ENCODE measurements around the gene LGI2.
"Not testable (repeated sequence)": the region's sequence is repeated elsewhere in the genome, so short reads cannot be mapped to it uniquely, and the experiment has no call there.

The LGI2 gene

GRCh38 chr4:25050370-25051078 is 19.8 kb upstream of the LGI2 start:
- DNase-seq (ENCODE audit: extremely low read depth in 1 of 2, low read depth in 1 of 2) = no peak

GRCh38 chr4:25043548-25043947 is 12.8 kb upstream of the LGI2 start:
- DNase-seq (ENCODE audit: extremely low read depth in 1 of 2, low read depth in 1 of 2) = no peak

DNA sequence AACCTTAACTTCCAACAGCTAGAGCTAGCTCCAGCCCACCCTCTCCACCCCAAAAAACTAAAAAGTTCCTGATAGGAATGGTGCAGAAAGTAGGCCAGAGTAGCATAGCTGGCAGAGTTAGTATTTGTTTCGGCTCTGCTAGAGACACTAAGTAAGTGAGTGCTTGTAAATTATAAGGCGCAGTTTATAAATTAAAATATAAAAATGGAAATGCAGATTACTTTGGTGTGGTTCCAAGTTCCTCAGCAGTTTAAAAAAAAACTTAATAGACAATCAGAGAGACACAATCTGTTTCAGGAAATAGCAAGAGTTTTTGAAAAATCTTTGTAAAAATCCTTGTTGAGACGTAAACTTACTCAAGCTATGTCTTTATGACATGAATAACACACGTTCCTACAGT is 2.8 kb upstream of the LGI2 start:
- DNase-seq (ENCODE audit: extremely low read depth in 1 of 2, low read depth in 1 of 2) = no peak

GRCh38 chr4:25032126-25032525 is 1.4 kb upstream of the LGI2 start:
- no peak for DNase-seq (ENCODE audit: extremely low read depth in 1 of 2, low read depth in 1 of 2)

DNA sequence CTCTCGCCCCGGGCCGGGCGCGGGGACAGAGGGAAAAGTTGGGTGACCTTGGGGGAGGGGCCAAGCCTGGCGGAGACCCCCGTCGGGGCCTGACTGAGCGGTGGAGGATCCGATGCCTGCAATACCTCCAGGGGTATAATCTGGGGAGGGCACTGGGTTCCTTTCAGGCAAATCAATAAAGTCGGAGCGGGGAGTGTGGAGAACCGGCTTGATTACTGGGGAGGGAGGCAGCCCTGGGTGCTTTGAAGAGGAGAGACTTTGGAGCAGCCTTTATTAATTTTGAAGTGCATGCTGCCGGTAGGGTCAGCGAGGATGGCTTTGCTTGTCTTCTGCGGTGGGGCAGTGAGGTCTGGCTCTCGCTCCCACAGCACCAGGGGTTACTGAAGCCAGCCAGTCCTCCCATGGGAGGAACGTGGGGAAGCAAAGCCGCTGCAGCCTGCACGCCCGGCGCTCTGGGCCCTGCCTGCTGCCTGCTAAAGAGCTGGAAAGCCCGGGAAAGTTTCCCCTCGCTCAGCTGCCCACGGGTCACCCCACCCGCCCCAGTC is 403 bp upstream of the LGI2 start:
- DNase-seq (ENCODE audit: extremely low read depth in 1 of 2, low read depth in 1 of 2) = no peak

DNA sequence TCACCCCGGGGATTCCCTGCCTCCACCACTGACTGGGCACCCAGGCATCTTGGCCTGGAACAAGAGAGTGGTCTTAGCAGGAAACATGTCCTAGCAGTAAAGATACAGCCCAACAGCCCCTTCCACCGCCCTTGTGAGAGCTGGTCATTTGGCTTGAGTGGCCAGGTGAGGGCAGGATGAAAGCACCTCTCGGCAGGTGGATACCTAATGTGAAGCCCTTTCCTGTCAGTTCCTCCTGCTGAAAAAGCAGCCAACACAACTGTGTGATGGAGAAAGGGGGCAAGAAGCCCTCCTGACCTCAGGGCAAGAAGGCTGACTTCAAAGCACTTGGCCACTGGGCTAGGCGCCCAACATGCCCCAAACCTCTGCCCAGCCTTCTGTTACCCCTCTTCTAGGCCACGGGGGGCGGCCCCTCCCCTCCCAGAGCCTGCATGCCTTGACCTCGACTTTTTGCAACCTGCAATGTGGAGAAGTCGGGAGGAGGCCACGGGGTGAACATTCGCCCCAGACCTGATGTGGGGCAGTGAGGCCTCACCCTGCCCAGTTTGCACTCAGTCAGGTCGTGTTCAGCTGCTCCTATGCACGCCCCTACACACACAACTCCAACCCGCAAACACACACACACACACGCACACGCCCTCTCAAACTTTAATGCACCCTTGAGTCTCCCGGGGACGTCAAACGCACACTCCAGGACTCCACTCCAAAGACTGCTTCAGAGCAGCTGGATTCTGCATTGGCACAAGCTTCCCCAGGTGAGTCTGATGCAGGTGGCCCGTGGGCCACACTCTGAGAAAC is 1.1 kb downstream of the LGI2 start:
- no peak for DNase-seq (ENCODE audit: extremely low read depth in 1 of 2, low read depth in 1 of 2)

DNA sequence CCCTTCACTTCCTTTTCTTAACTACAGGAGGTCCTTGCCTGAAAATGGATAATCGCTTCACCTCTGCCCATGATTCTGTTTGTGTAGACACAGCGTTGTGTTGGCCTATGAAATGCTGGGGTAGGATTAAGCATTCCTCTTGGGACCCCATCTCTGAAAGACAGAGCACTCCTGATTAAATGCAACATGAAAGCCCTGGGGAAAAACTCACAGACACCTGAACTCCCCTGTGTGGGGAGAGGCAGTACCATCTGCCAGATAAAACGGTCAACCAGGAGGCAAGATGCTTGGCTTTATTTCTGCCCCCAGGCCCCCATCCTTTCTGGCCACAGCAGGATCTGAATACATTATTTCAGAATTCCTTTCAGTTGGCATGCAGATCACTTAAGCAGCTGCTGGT is 1.9 kb downstream of the LGI2 start:
- DNase-seq (ENCODE audit: extremely low read depth in 1 of 2, low read depth in 1 of 2) = no peak

DNA sequence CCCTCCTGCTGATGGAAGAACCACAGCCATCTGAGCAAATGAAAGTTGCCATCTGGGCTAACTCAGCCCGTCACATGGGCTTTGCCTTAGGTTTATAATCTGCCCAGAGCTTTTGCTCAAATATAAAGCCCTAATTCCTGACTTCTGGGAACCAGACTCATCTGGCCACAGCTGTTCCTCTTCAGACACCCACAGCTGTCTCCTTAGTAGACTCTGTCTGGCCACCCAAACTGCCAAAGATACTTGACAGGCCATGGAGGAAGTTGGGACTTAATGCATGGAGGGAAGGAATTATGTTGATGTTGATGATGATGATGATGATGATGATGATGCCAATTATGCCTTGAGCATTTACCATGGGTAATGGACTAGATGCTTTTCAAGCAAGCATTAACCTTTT is 8.0 kb downstream of the LGI2 start:
- DNase-seq (ENCODE audit: extremely low read depth in 1 of 2, low read depth in 1 of 2) = no peak

DNA sequence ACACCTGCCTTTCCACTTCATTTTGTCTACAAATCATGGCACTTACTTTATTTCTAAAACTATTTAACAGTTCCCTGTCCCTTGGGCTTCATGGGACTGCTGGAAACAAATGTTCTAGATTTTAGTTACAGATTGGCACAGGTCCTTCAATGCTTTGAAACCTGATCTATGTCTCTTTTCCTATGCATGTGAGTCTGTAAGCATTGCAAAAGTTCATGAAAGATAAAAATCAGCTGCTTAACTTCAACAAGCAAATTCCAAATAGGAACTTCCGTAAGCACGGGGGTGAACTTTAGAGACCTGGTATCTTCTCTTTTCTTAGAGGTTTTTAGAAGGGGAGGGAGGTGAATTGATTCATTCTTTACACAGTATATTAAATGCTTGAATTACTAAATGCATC is 9.5 kb downstream of the LGI2 start:
- DNase-seq (ENCODE audit: extremely low read depth in 1 of 2, low read depth in 1 of 2) = no peak

DNA sequence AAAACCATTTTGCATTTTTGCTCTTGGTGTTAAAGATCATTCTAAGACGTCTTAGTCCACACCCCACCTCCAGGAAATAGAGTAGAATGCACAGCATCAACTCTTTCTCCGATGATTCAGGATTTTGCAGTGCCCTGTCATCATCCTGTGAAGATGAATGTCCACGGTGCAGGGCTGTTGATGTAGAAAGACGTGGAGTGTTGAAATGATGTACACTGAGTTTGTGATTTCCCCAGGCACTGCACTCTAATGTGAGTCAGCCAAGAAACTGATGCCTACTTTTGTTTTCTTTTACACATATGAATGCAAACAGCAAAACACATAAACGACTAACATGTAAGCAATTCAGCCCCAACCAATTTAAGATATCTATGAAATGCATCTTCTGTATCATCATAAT is 10.5 kb downstream of the LGI2 start:
- DNase-seq (ENCODE audit: extremely low read depth in 1 of 2, low read depth in 1 of 2) = no peak

DNA sequence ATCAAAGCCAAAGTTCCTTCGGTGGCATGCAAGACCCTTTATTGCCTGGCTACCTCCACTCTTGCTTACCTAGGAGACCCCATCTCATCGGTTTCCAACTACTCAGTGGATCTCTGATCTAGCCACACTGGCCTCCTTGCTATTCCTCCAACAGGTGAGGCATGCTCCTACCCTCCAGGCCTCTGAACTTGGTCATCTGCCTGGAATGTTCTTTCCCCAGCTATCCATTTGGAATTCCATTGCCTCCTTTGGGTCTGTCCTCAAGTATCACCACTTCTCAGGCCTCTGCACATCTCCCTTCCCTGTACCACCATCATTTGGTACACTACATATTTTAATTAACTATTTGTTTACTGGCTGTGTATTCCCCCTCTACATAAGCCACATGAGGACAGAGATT is 11.2 kb downstream of the LGI2 start:
- DNase-seq (ENCODE audit: extremely low read depth in 1 of 2, low read depth in 1 of 2) = no peak

DNA sequence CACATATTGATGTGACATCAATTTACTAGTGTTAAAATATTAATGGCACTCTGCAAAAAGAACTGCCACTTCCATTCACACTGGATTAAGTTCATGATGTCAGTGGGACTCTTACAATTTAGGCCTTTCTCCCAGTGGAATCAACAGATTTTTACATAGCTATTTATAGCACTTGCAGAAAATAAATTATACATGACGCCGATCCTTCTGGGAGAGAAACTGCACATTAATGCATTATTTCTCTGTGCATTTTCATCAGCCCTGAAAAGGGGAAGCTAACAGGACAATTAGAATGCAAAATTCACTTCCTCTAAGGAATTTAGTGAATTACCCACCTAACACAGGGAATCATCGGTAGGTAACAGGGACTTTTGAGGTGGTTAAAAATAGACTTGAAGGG is 15.7 kb downstream of the LGI2 start:
- no peak for DNase-seq (ENCODE audit: extremely low read depth in 1 of 2, low read depth in 1 of 2)

DNA sequence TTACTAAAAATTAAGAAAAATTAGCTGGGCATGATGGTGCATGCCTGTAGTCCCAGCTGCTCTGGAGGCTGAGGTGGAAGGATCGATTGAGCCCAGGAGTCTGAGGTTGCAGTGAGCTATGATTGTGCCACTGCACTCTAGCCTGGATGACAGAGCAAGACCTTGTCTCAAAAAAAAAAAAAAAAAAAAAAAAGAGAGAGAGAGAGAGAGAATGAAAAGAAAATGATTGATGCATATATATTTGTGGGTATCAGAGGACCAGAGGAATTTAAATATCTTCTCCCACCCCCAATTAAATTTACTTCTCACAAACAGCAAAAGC is 16.1 kb downstream of the LGI2 start:
- not testable (repeated sequence) for DNase-seq (ENCODE audit: extremely low read depth in 1 of 2, low read depth in 1 of 2)

DNA sequence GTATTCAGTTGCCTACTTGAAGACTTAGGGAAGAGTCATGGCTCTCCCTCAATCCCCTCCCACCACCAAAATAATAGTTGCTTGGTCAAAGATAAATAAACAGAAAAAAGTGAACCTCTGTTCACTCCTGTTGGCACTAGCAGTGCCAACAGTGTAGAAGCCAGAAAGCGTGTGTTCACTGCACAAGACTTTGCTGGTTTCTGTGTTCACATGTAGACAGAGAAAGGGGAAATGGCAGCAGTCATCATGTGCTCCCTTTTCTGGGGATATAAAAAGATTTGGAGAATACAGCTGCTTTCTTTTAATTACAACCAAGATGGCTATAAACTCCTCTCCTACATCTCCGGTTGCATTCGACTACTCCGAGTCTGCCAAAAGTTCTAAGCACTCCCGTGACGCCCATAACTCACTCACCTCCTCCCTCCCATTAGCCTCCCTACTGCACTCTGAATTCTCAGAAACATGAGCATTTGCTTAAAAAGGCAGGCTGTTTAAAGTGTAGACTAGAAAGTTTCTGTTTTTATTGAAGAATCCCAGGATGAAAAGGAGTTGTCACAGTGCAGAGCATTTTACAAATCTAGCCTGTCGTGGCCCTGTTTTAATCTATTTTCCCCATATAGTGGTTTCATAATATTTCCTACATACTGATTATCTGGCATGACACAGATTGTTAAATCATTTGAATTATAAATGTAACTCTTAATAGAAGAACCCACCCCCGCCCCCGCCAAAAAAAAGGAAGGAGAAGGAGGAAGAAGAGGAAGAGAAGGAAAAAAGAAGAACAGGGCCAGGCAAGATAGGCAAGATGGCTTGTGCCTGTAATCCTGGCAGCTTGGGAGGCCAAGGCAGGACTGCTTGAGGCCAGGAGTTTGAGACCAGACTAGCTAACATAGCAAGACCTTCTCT is 16.7 kb downstream of the LGI2 start:
- no peak for DNase-seq (ENCODE audit: extremely low read depth in 1 of 2, low read depth in 1 of 2)

DNA sequence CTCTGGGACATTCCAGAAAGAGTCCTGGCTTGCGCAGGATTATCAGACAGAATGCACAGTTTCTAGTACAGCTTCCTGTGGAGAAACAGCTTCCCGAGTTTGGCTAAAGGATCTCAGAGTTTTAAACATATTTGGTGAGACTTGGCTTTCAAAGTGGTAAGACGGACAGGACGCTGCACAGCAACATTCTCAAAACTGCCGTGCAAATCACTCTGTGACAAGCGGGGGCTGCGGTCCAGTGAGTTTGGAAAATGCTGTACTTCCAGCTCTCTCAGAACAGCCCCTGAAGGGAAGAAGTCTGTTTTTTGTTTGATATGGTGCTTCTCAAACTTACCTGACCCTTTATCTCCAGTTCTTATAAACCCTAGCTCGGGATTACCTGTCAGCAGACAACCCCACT is 18.1 kb downstream of the LGI2 start:
- DNase-seq (ENCODE audit: extremely low read depth in 1 of 2, low read depth in 1 of 2) = no peak

GRCh38 chr4:25011135-25011866 is 19.4 kb downstream of the LGI2 start:
- no peak for DNase-seq (ENCODE audit: extremely low read depth in 1 of 2, low read depth in 1 of 2)

DNA sequence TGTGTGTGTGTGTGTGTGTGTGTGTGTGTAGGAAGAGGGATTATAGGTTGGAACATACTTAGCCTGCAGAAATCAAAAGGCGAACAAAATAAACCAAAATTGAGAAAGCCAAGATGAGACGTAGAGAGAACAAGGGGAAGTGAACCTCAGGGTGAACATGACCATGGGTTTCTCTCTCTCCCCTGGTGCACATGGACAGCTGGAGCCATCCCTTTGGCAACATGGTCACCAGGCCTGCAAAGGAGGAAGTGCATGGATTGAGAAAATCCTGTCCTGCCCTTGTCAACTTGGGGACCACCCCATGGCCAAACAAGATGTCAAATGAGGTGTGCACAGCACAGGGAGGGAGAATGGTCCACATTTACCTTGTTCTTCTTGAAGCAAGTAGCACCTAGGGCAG is 23.1 kb downstream of the LGI2 start:
- DNase-seq (ENCODE audit: extremely low read depth in 1 of 2, low read depth in 1 of 2) = no peak

GRCh38 chr4:25002681-25003080 is 28.1 kb downstream of the LGI2 start:
- no peak for DNase-seq (ENCODE audit: extremely low read depth in 1 of 2, low read depth in 1 of 2)

- DNase-seq (ENCODE audit: extremely low read depth in 1 of 2, low read depth in 1 of 2) = no peak
Observed at GRCh38 chr4:25001509-25001908, 29.2 kb downstream of the LGI2 start.

GRCh38 chr4:25000639-25001038 is 30.1 kb downstream of the LGI2 start:
- no peak for DNase-seq (ENCODE audit: extremely low read depth in 1 of 2, low read depth in 1 of 2)
